Upper lobe of right lung (tissue), 1 donor: ENCODE data around the gene CPZ. TPM values are rescaled to one million over a fixed set of nuclear protein-coding genes. Genes with fewer than 3 reads are reported as not detected.

ENCODE experiments used
- ATAC-seq: fragments of 200-7000 bp; cut with Tn5 transposase; one replicate; pipeline ENCODE4 v1.9.1; 2020; ENCODE audit warnings: mild to moderate bottlenecking, moderate library complexity
- DNase-seq: peaks from one replicate; pipeline ENCODE4 v3.0.0-alpha.2; 2020
- H3K27ac ChIP-seq: fragments of 200-600 bp; one replicate; pipeline ENCODE4 v1.8.0; 2022
- H3K27me3 ChIP-seq: fragments of 200-600 bp; one replicate; pipeline ENCODE4 v1.8.0; 2022; ENCODE audit warnings: mild to moderate bottlenecking
- H3K36me3 ChIP-seq: fragments of 200-600 bp; one replicate; pipeline ENCODE4 v1.8.0; 2022
- H3K4me1 ChIP-seq: fragments of 200-600 bp; one replicate; pipeline ENCODE4 v1.8.0; 2022
- H3K4me3 ChIP-seq: fragments of 200-600 bp; one replicate; pipeline ENCODE4 v1.8.0; 2022; ENCODE audit warnings: mild to moderate bottlenecking
- H3K9me3 ChIP-seq: fragments of 200-600 bp; one replicate; pipeline ENCODE4 v1.8.0; 2022
- CTCF ChIP-seq: fragments of 200-600 bp; IDR thresholded peaks from one replicate; pipeline ENCODE4 v1.8.0; 2022; ENCODE audit warnings: antibody characterized with exemption
- intact Hi-C: fragments of 100-400 bp; cut with DNase I; formaldehyde crosslinking; loops from one replicate; pipeline ENCODE4 v1.11.0; 2022
- total RNA-seq: library from RNA; stranded (reverse); fragmentation: NEBNext Ultra II Directional; extraction: Animal tissue kit (Norgen Biotek cat#: 25700); gene quantifications from one replicate; pipeline ENCODE4 v1.2.1, GENCODE V29; 2021
- donor health status: DM: no; HTN: yes; CAD: no; lungs with severe emphysema.

Gene CPZ
- total RNA-seq, 1 donor from 2014 or later: 6.7 TPM

- intact Hi-C loops: no loop called here
These were observed 15.3 kb downstream of the CPZ start for GRCh38 chr4:8607603-8608481.

GRCh38 chr4:8608714-8609391 lies 16.3 kb downstream of the CPZ start:
- Histone ChIP-seq H3K4me3 (no peak overlapping the region), H3K36me3 (no peaks in the 10 kb centered on the region), H3K27me3 (no peaks in the 10 kb centered on the region), H3K9me3 (no peaks in the 10 kb centered on the region), H3K27ac (no peak overlapping the region), H3K4me1 (no peaks in the 10 kb centered on the region)
- intact Hi-C loops: no loop called here
- no peak for TF ChIP-seq CTCF
- DNase-seq (no peak), ATAC-seq (no peak)

More at GRCh38 chr4:8607603-8608481, 15.3 kb downstream of the CPZ start:
- no peak overlapping the region for H3K27ac ChIP-seq
- H3K27me3 ChIP-seq: no peaks in the 10 kb centered on the region
- H3K9me3 ChIP-seq: no peaks in the 10 kb centered on the region
- ATAC-seq: peak; percentile 44
- peak; percentile 95 for TF ChIP-seq CTCF
- DNase-seq: no peak
- H3K36me3 ChIP-seq: no peaks in the 10 kb centered on the region
- H3K4me1 ChIP-seq: no peaks in the 10 kb centered on the region
- H3K4me3 ChIP-seq: no peak overlapping the region

GRCh38 chr4:8609406-8609805 lies 16.8 kb downstream of the CPZ start:
- TF ChIP-seq CTCF: no peak
- Histone ChIP-seq H3K9me3 (no peaks in the 10 kb centered on the region), H3K36me3 (no peaks in the 10 kb centered on the region), H3K4me1 (no peaks in the 10 kb centered on the region), H3K27ac (no peak overlapping the region), H3K4me3 (no peak overlapping the region), H3K27me3 (no peaks in the 10 kb centered on the region)
- DNase-seq: no peak
- ATAC-seq: no peak
- intact Hi-C loops: no loop called here

- ATAC-seq (no peak), DNase-seq (no peak)
- H3K27me3 ChIP-seq: no peaks in the 10 kb centered on the region
- H3K4me3 ChIP-seq: no peak overlapping the region
- H3K36me3 ChIP-seq: no peaks in the 10 kb centered on the region
- TF ChIP-seq CTCF: no peak
- no peak overlapping the region for H3K27ac ChIP-seq
- no peaks in the 10 kb centered on the region for H3K9me3 ChIP-seq
- H3K4me1 ChIP-seq: no peaks in the 10 kb centered on the region
- intact Hi-C loops: no loop called here
These were observed 17.3 kb downstream of the CPZ start for GRCh38 chr4:8609824-8610350.

GRCh38 chr4:8610858-8611616 lies 18.5 kb downstream of the CPZ start:
- intact Hi-C loops: no loop called here
- H3K9me3 ChIP-seq: no peaks in the 10 kb centered on the region
- H3K4me3 ChIP-seq: no peak overlapping the region
- no peak overlapping the region for H3K27ac ChIP-seq
- ATAC-seq: no peak
- no peak for DNase-seq
- H3K27me3 ChIP-seq: no peaks in the 10 kb centered on the region
- no peaks in the 10 kb centered on the region for H3K36me3 ChIP-seq
- no peak for TF ChIP-seq CTCF
- no peaks in the 10 kb centered on the region for H3K4me1 ChIP-seq
